WTC11 (cell line): ENCODE data around the gene BRD1. TPM values are rescaled to one million over a fixed set of nuclear protein-coding genes. Genes with fewer than 3 reads are reported as not detected.

Experiments used
- ATAC-seq: fragments of 200-7000 bp; cut with Tn5 transposase; 2 replicates; pipeline ENCODE4 v1.10.0; 2021; ENCODE audit warnings: mild to moderate bottlenecking, moderate library complexity
- CTCF ChIA-PET: fragments of 300-600 bp; sonication (Branson Sonifier 250); formaldehyde crosslinking; loops from one replicate; lab custom pipeline; 2021; ENCODE audit warnings: antibody characterized with exemption; lab: Charles Lee
- POLR2A ChIA-PET: fragments of 350-600 bp; sonication (Branson Sonifier 250); formaldehyde crosslinking; loops from one replicate; lab custom pipeline; 2021; ENCODE audit warnings: antibody characterized with exemption; lab: Charles Lee
- DNase-seq: peaks from one replicate; pipeline ENCODE4 v3.0.0; 2021; ENCODE audit warnings: low spot score
- H3K27ac Mint-ChIP-seq: 2 replicates; pipeline ENCODE4 v1.8.0; 2021; ENCODE audit warnings: mixed read lengths
- H3K27me3 Mint-ChIP-seq: 2 replicates; pipeline ENCODE4 v1.8.0; 2021; ENCODE audit warnings: low read depth, mild to moderate bottlenecking, moderate library complexity, mixed read lengths
- H3K36me3 Mint-ChIP-seq: 2 replicates; pipeline ENCODE4 v1.8.0; 2021; ENCODE audit warnings: mixed read lengths
- H3K4me1 Mint-ChIP-seq: 2 replicates; pipeline ENCODE4 v1.8.0; 2022; ENCODE audit warnings: mixed read lengths
- H3K4me3 Mint-ChIP-seq: 2 replicates; pipeline ENCODE4 v1.8.0; 2021; ENCODE audit warnings: mild to moderate bottlenecking, moderate library complexity, mixed read lengths
- H3K9me3 Mint-ChIP-seq: 2 replicates; pipeline ENCODE4 v1.8.0; 2021; ENCODE audit warnings: mixed read lengths
- ATF3 ChIP-seq: sonication (generic); formaldehyde crosslinking; conservative IDR thresholded peaks from 2 replicates; pipeline ENCODE4 v1.8.1; 2022; ENCODE audit warnings: mild to moderate bottlenecking, missing genetic modification reagents
- CBFB ChIP-seq: sonication (generic); formaldehyde crosslinking; IDR thresholded peaks from 2 replicates; pipeline ENCODE4 v1.8.1; 2022; ENCODE audit warnings: mild to moderate bottlenecking, low read depth, missing genetic modification reagents
- CDX4 ChIP-seq: fragments of 250-450 bp; sonication (Bioruptor Pico); IDR thresholded peaks from 2 replicates; pipeline ENCODE4 v1.9.0; 2021; ENCODE audit warnings: moderate library complexity, mild to moderate bottlenecking, inconsistent platforms, borderline replicate concordance
- CREB1 ChIP-seq: sonication (generic); formaldehyde crosslinking; IDR thresholded peaks from 2 replicates; pipeline ENCODE4 v1.8.0; 2023; ENCODE audit warnings: mild to moderate bottlenecking, missing genetic modification reagents
- CREM ChIP-seq: sonication (generic); formaldehyde crosslinking; IDR thresholded peaks from 2 replicates; pipeline ENCODE4 v1.8.1; 2022; ENCODE audit warnings: mild to moderate bottlenecking, missing genetic modification reagents, moderate library complexity
- ERG ChIP-seq: fragments of 250-450 bp; sonication (Bioruptor Pico); IDR thresholded peaks from 2 replicates; pipeline ENCODE4 v1.8.0; 2021; ENCODE audit warnings: mild to moderate bottlenecking
- GTF2I ChIP-seq: fragments of 250-450 bp; sonication (Bioruptor Pico); conservative IDR thresholded peaks from 2 replicates; pipeline ENCODE4 v1.4.0; 2021; ENCODE audit warnings: mild to moderate bottlenecking
- IRF1 ChIP-seq: sonication (generic); formaldehyde crosslinking; IDR thresholded peaks from 2 replicates; pipeline ENCODE4 v1.8.0; 2023; ENCODE audit warnings: missing genetic modification reagents
- JAZF1 ChIP-seq: fragments of 250-450 bp; sonication (Bioruptor Pico); IDR thresholded peaks from 2 replicates; pipeline ENCODE4 v1.9.0; 2021; ENCODE audit warnings: moderate library complexity, mild to moderate bottlenecking, inconsistent platforms
- MAX ChIP-seq: sonication (generic); formaldehyde crosslinking; IDR thresholded peaks from 2 replicates; pipeline ENCODE4 v1.8.0; 2022; ENCODE audit warnings: mild to moderate bottlenecking, missing genetic modification reagents
- MLX ChIP-seq: sonication (generic); formaldehyde crosslinking; IDR thresholded peaks from 2 replicates; pipeline ENCODE4 v1.8.1; 2023; ENCODE audit warnings: mild to moderate bottlenecking, missing genetic modification reagents, moderate library complexity
- NR2C2 ChIP-seq: sonication (generic); formaldehyde crosslinking; IDR thresholded peaks from 2 replicates; pipeline ENCODE4 v1.8.0; 2022; ENCODE audit warnings: mild to moderate bottlenecking, missing genetic modification reagents
- SMAD3 ChIP-seq: sonication (generic); formaldehyde crosslinking; IDR thresholded peaks from 2 replicates; pipeline ENCODE4 v1.8.0; 2022; ENCODE audit warnings: missing genetic modification reagents, mild to moderate bottlenecking, borderline replicate concordance
- TEAD1 ChIP-seq: sonication (generic); formaldehyde crosslinking; IDR thresholded peaks from 2 replicates; pipeline ENCODE4 v1.8.0; 2022; ENCODE audit warnings: mild to moderate bottlenecking, missing genetic modification reagents
- USF1 ChIP-seq: sonication (generic); formaldehyde crosslinking; IDR thresholded peaks from 2 replicates; pipeline ENCODE4 v1.8.0; 2022; ENCODE audit warnings: mild to moderate bottlenecking, missing genetic modification reagents
- USF2 ChIP-seq: sonication (generic); formaldehyde crosslinking; IDR thresholded peaks from 2 replicates; pipeline ENCODE4 v1.8.1; 2023; ENCODE audit warnings: mild to moderate bottlenecking, missing genetic modification reagents, moderate library complexity
- ZNF219 ChIP-seq: sonication (generic); formaldehyde crosslinking; IDR thresholded peaks from 2 replicates; pipeline ENCODE4 v1.8.0; 2023; ENCODE audit warnings: missing genetic modification reagents, mild to moderate bottlenecking, borderline replicate concordance
- ZNF263 ChIP-seq: sonication (generic); formaldehyde crosslinking; IDR thresholded peaks from 2 replicates; pipeline ENCODE4 v1.8.1; 2022; ENCODE audit warnings: low read depth, mild to moderate bottlenecking, moderate library complexity, missing genetic modification reagents
- ZNF671 ChIP-seq: fragments of 250-450 bp; sonication (Bioruptor Pico); IDR thresholded peaks from 2 replicates; pipeline ENCODE4 v1.8.0; 2021; ENCODE audit warnings: mild to moderate bottlenecking
- ZSCAN18 ChIP-seq: fragments of 250-450 bp; sonication (Bioruptor Pico); IDR thresholded peaks from 2 replicates; pipeline ENCODE4 v2.1.2; 2022; ENCODE audit warnings: mild to moderate bottlenecking, moderate library complexity
- total RNA-seq: library from RNA; stranded (reverse); gene quantifications from 3 replicates; pipeline ENCODE4 v1.2.3, GENCODE V29; 2021

Gene BRD1
- total RNA-seq, 1 experiment from 2014 or later: 36.6 TPM

GRCh38 chr22:49776891-49777290, 50.8 kb downstream of the BRD1 start (continued):
- no peak for TF ChIP-seq CDX4 (CRISPR knock-in tag)
- no peak for TF ChIP-seq TEAD1 (CRISPR knock-in tag)
- TF ChIP-seq, all 79 proteins: peak for 0

- CTCF ChIA-PET: interaction anchor here (1.0 kb wide), 1 partner anchor 8 kb away, joined by 4 read pairs; no protein-coding TSS in a partner anchor
- H3K4me1 Mint-ChIP-seq: no peaks in the 10 kb centered on the region
- peaks cover 30% of the 10 kb centered on the region for H3K36me3 Mint-ChIP-seq
- H3K4me3 Mint-ChIP-seq: no peak overlapping the region
- POLR2A ChIA-PET: no interaction called here
- DNase-seq (no peak), ATAC-seq (no peak)
- no peaks in the 10 kb centered on the region for H3K27me3 Mint-ChIP-seq
- TF ChIP-seq ERG (CRISPR knock-in tag) (no peak), MLX (no peak), NR2C2 (CRISPR knock-in tag) (no peak), GTF2I (no peak), ZNF263 (CRISPR knock-in tag) (no peak), IRF1 (CRISPR knock-in tag) (no peak), MAX (CRISPR knock-in tag) (no peak), CREB1 (no peak), ATF3 (no peak), ZNF671 (CRISPR knock-in tag) (no peak), USF1 (CRISPR knock-in tag) (no peak), JAZF1 (no peak), CREM (CRISPR knock-in tag) (no peak)
- no peaks in the 10 kb centered on the region for H3K9me3 Mint-ChIP-seq
- H3K27ac Mint-ChIP-seq: no peak overlapping the region
Measured at GRCh38 chr22:49775867-49776511, 51.7 kb downstream of the BRD1 start.

- Mint-ChIP-seq H3K4me1 (no peaks in the 10 kb centered on the region), H3K27me3 (no peaks in the 10 kb centered on the region), H3K9me3 (no peaks in the 10 kb centered on the region), H3K27ac (no peak overlapping the region), H3K36me3 (peaks cover 30% of the 10 kb centered on the region), H3K4me3 (no peak overlapping the region)
- TF ChIP-seq ZSCAN18 (no peak), CBFB (CRISPR knock-in tag) (no peak), SMAD3 (CRISPR knock-in tag) (no peak), USF2 (CRISPR knock-in tag) (no peak), ZNF219 (CRISPR knock-in tag) (no peak)
- ChIA-PET POLR2A (no interaction called here), CTCF (interaction anchor here (1.0 kb wide), 1 partner anchor 8 kb away, joined by 4 read pairs; no protein-coding TSS in a partner anchor)
- no peak for DNase-seq
- ATAC-seq: no peak
Measured at GRCh38 chr22:49775191-49775866, 52.3 kb downstream of the BRD1 start.
